NOMO-1 (cell line): ENCODE measurements around the gene PLIN5.

ENCODE experiments used
- DNase-seq, 2 experiments: peaks; one replicate each; lab custom pipeline; 2025; ENCODE audit not compliant: unreplicated experiment in 2 of 2; lab: John Stamatoyannopoulos, UW

Gene PLIN5

DNA sequence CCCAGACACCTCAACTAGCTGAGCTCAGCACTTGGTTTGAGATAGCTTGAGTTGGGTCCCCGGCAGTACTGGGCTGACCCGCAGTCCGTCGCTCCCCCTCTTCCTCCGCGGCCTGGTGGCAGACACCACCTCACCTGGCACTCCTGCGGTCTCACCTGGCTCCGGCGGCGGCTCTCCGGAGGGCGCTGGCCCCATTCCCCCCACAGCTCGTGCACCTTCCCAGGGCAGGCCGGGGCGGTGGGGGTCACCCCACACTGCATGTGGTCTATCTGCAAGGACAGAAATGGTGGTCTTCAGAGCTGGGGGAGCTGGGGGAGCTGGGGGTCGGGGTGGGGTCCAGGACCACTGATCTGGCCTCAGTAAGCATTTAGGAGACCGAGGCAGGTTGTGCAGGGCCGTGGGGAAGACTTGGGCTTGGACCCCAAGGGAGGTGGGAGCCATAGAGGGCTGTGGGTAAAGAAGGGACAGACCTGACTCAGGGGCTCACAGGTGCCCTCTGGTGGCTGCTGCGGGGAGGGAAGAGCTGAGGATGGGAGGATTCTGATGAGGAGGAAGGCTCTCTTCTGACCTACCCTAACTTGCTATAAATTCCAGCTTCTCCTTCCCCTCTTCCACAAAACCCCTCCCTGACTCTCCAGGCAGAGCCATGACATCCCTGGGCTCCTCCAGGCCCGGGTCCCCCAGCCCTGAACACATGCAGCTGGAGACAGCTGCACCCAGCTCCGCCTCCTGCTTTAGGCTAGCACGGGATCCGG lies 10.0 kb downstream of the PLIN5 start:
- DNase-seq: peak; percentile 22 to 37

DNA sequence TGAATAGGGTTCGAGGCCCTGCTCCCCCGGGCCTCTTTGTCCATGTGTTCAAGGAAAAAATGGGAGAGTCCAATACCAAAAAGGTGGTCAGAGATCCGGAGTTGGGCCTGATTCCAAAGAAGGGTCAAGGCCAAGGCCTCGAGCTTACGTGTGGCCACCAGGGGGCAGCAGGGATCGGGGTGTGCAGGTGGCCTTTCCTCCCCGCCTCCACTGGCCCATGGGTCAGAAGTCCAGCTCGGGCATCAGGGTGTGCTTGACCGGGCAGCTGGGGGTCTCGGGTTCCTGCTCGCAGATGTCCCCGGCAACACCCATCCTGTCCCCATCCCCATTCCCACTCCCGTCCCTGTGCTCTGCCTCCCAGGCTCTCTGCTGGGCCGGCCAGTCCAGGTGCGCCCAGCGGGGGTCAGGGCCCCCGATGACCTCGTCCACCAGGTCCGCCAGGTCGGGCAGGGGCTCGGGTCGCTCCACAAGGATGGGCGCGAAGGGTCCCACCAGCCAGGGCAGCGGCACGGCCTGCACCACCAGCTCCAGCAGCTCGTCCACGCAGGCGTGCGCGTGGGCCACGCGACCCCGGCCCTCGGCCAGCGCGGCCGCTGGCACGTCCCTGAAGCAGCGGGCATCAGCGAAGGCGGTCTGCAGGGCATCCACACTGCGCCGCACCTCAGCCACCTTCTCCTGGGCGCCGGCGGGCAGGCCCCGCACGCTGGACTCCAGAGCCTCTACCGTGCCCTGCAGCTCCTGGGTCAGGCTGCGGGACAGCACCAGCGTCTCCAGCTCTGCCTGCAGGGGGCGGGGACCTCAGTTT lies 11.5 kb downstream of the PLIN5 start:
- DNase-seq: peak; percentile 2 to 58

GRCh38 chr19:4522291-4523002 lies 12.6 kb downstream of the PLIN5 start:
- no peak for DNase-seq

DNA sequence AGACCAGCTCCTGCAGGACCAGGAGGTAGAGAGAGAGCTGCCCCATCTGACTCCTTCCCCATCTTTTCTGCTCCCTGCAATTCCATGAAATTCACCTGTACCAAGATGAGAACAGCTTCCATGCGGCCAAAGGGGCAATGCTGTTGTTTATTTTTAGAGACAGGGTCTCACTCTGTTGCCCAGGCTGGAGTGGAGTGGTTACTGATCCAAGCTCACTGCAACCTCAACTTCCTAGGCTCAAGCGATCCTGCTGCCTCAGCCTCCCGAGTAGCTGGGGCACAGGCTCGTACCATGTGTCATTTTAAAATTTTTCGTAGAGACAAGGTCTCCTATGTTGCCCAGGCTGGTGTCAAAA lies 13.2 kb downstream of the PLIN5 start:
- no peak for DNase-seq

DNA sequence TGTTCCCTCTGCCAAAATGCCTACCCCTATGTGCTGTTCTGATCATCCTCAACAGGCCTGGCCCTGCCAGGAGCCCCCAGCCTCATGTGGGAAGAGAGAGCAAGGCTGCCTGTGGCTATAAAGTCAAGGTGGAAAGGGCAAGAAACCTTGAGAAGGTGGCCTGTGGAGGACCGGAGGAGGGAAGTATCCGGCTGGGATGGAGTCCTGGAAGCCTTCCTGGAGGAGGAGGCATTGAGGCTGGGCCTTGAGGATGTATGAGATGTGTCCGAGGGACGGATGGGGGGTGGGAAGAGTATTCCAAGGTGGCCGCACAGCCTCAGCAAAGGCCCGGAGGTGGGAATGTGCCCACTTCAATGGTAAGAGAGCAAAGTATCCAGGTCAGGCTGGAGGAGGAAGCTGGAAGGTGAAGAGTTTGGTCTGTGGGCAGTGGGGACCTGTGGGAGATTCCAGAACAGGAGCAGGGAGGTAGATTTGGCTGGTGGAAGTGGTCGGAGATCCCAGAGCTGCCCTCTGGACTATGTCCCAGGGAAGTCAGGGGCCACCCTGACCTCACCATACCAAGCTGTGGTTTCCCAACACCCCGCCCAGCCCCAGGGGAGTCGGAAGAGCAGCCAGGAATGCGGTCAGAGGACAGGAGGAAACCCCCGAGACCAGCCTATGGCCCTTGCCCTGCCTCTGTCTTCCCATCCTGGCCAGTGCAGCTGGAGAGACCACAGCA lies 13.7 kb downstream of the PLIN5 start:
- no peak for DNase-seq

GRCh38 chr19:4519521-4520277 lies 15.3 kb downstream of the PLIN5 start:
- DNase-seq: no peak

DNA sequence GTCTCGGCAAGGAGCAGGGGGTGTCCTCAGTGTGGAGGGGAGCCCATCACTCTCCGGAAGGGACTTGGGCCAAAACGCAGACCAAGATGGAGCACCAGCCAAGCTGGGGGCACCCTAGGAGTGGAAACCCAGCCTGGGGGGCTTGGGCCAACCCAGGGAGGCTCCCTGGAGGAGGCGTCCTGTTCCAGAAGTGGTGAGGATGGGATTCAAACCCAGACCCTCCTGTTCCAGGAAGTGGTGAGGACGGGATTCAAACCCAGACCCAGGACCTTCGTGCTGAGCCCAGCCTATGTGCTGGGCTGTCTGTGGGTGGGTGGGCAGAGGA lies 15.9 kb downstream of the PLIN5 start:
- no peak for DNase-seq

DNA sequence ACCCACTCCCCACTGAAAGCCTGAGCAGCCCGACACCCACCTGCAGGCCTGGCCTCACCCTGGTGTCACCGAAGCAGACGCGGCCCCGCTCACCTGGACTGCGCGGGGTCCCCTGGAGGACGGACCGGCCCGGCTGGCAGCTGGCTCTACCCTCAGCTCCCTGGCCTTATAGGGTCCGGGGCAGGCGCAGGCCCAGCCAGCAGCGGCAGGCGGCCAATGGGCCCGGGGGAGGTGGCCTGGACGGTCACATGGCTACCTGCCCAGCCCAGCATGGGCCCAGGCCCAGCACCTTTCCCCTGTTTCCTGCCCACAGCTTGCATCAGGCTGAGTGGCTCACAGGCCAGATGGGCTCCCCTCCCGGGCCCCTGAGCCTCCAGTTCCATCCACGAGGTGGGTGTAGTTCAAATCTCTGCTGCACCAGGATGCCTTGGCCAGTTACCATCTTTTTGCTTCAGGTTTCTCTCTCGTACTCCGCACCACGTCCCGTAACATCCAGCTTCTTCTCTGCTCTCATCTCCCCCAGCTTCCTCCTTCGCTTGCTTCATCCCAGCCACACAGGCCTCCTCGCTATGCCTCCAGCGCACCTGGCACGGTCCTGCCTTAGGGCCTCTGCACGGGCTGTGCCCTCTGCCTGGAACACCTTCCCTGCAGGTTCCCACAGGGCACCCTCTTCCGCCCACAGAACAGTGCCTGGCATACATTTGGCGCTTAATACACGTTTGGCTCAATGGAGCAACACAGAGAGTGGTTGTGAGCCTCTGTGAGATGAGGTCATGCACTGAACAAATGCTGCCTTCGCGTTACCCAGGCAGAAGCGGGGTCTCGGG lies 16.5 kb downstream of the PLIN5 start, which contains the start of gene PLIN4:
Gene PLIN4, minus strand, starts transcription at position 142 of the 827 bp plus-strand sequence. CDS start 214 bp downstream, outside the sequence.
- no peak for DNase-seq

GRCh38 chr19:4517451-4518057 lies 17.5 kb downstream of the PLIN5 start:
- DNase-seq: no peak

DNA sequence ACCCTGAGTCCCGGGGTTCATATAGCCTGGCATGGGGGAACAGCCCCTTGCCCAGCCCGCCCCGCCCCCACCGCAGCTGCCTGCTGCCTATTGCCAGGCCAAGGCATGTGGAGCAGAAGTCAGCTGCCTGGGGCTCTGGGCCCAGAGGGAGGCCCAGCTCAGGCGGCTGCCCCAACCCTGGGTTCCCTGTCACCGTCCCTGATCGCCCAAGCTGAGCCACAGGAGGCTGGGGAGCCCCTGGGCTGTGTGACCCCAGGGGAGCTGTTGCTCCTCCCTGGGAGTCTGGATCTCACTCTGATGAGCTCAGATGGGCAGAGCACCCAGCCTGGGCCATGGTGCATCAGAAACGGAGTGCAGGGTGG lies 18.1 kb downstream of the PLIN5 start:
- DNase-seq: no peak

- DNase-seq: no peak
Measured at GRCh38 chr19:4516199-4516938, 18.7 kb downstream of the PLIN5 start.

DNA sequence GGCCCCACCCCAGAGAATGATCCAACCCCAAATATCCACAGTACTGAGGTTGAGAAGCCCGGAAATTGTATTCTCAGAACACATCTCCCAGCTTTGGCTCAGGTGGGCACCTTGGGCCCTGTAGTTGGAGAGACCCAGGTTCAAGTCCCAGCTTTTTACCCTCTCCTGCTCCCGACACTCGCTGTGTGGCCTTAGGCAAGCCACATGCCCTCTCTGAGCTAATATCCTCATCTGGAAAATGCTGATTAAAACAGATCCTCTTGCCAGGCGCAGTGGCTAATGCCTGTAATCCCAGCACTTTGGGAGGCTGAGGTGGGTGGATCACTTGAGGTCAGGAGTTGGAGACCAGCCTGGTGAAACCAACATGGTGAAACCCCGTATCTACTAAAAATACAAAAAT lies 19.3 kb downstream of the PLIN5 start:
- no peak for DNase-seq

DNA sequence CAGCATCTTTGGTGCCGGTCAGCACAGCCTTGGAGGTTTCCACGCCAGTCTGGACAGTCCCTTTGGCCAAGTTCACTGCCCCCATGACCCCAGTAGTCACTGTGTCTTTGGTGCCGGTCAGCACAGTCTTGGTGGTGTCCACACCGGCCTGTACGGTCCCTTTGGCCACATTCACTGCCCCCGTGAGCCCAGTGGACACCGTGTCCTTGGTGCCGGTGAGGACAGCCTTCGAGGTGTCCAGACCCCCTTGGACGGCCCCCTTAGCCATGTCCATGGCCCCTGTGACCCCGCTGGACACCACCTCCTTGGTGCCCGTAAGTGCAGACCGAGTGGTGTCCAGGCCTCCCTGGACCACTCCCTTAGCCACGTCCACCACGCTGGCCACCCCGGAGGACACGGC lies 21.8 kb downstream of the PLIN5 start:
- no peak for DNase-seq

DNA sequence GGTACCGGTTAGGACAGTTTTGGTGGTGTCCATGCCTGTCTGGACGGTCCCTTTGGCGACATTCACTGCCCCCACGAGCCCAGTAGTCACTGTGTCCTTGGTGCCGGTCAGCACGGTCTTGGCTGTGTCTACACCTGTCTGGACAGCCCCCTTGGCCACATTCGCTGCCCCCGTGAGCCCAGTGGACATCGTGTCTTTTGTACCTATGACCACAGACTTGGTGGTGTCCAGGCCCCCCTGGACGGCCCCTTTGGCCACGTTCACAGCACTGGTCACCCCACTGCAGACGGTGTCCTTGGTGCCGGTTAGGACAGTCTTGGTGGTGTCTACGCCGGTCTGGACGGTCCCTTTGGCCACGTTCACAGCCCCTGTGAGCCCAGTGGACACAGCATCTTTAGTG lies 23.0 kb downstream of the PLIN5 start:
- no peak for DNase-seq

DNA sequence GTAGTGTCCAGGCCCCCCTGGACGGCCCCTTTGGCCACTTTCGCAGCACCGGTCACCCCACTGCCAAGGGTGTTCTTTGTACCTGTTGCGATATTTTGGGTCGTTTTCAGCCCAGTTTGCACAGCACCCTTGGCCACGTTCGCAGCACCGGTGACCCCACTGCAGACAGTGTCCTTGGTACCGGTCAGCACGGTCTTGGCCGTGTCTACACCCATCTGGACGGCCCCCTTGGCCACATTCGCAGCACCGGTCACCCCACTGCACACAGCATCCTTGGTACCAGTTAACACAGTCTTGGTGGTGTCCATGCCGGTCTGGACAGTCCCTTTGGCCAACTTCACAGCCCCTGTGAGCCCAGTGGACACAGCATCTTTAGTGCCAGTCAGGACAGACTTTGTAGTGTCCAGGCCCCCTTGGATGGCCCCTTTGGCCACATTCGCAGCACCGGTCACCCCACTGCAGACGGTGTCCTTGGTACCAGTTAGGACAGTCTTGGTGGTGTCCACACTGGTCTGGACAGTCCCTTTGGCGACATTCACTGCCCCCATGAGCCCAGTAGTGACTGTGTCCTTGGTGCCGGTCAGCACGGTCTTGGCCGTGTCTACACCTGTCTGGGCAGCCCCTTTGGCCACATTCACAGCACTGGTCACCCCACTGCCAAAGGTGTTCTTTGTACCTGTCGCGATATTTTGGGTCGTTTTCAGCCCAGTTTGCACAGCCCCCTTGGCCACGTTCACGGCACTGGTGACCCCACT lies 23.5 kb downstream of the PLIN5 start:
- no peak for DNase-seq

DNA sequence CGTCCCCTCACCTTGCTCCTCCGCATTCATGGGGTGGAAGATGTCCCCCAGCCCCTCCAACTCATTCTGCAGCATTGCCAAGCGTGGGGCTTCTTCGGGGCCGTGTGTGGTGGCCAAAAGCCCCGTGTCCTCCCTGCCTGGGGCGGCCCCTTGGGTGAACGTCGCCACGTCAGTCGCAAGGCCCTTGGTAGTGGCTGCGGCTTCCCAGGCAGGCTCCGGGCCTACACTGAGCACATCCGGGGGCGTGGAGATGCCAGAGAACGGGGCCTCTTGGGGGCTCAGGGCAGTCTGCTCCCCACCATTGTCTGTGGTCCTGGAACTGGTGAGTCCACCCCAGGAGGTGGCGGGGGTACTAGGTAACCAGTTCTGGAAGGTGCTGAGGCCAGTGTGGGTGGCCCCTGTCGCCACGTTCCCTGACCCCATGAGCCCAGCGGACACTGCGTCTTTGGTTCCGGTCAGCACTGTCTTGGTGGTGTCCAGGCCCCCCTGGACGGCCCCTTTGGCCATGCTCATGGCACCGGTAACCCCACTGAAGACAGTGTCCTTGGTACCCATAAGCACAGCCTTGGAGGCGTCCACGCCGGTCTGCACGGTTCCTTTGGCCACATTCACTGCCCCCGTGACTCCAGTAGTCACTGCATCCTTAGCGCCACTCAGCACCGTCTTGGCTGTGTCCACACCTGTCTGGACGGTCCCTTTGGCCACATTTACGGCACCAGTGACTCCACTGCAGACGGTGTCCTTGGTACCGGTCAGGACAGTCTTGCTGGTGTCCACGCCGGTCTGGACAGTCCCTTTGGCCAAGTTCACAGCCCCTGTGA lies 24.4 kb downstream of the PLIN5 start:
- no peak for DNase-seq

- DNase-seq: no peak
Measured at GRCh38 chr19:4508698-4509097, 26.3 kb downstream of the PLIN5 start.
